ENCODE results near the gene NEK6. TPM values are rescaled to one million over a fixed set of nuclear protein-coding genes. Genes with fewer than 3 reads are reported as not detected.

NEK6 gene
- total RNA-seq, 2 experiments from 2014 or later, result 5.6 to 16.4 TPM

GRCh38 chr9:124209279-124209678 lies 48.5 kb upstream of the NEK6 start:
- BruUV-seq (replicated peaks), result no TSS peak
- Histone ChIP-seq H3K4me3 (ENCODE audit: low read depth, low read length, poor library complexity, severe bottlenecking) (no peak overlapping the region), H3K36me3 (ENCODE audit: insufficient read depth, low read length) (no peaks in the 10 kb centered on the region), H2AFZ (ENCODE audit: low read length) (no peak overlapping the region), H3K9me2 (ENCODE audit: insufficient read depth, low read length) (no peaks in the 10 kb centered on the region), H3K9me3 (ENCODE audit: low read length) (no peaks in the 10 kb centered on the region), H4K20me1 (ENCODE audit: insufficient read depth, low read length) (no peaks in the 10 kb centered on the region), H3K27ac (ENCODE audit: low read depth, low read length, poor library complexity, severe bottlenecking) (no peak overlapping the region), H3K4me1 (ENCODE audit: insufficient read depth, low read length, poor library complexity, severe bottlenecking) (peaks cover 77% of the 10 kb centered on the region), H3K79me2 (ENCODE audit: insufficient read depth, low read depth, low read length) (no peaks in the 10 kb centered on the region), H3K4me2 (ENCODE audit: low read length) (no peak overlapping the region)
- intact Hi-C loops (cut with micrococcal nuclease; ENCODE audit: unreplicated experiment), result no loop called here
- DNase-seq (ENCODE audit: low spot score), result no peak
- TF ChIP-seq, protein P1, sequence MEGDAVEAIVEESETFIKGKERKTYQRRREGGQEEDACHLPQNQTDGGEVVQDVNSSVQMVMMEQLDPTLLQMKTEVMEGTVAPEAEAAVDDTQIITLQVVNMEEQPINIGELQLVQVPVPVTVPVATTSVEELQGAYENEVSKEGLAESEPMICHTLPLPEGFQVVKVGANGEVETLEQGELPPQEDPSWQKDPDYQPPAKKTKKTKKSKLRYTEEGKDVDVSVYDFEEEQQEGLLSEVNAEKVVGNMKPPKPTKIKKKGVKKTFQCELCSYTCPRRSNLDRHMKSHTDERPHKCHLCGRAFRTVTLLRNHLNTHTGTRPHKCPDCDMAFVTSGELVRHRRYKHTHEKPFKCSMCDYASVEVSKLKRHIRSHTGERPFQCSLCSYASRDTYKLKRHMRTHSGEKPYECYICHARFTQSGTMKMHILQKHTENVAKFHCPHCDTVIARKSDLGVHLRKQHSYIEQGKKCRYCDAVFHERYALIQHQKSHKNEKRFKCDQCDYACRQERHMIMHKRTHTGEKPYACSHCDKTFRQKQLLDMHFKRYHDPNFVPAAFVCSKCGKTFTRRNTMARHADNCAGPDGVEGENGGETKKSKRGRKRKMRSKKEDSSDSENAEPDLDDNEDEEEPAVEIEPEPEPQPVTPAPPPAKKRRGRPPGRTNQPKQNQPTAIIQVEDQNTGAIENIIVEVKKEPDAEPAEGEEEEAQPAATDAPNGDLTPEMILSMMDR (conservative IDR thresholded peaks at IDR 0.05; ENCODE audit: low read length), result no peak
- TF ChIP-seq EZH2phosphoT487 (IDR thresholded peaks at IDR 0.05; ENCODE audit: borderline replicate concordance, low read depth, low read length), result no peak
- POLR2A ChIA-PET, result no interaction called here
- CTCF ChIA-PET (ENCODE audit: unreplicated experiment), result no interaction called here

DNA sequence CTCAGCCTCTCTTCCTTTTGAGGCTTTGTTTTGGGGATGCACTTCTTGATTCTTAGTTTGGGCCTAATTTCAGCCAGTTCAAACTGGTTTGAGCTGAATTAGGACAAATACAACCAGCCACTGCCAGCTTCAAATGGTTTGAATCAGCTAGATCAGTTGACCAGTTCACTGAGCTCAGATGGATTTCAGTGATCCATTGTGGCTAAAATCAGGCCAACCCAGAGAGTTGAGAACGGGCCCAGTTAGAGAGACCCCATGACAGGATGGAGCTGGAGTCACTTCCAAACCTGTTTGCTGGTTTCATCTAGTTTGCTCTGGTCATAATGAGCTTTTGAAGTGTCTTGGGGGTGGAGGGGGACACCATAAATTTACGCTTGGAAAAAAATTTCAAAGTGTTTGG lies 48.0 kb upstream of the NEK6 start:
- Histone ChIP-seq H2AFZ (ENCODE audit: low read length) (no peak overlapping the region), H3K79me2 (ENCODE audit: insufficient read depth, low read depth, low read length) (no peaks in the 10 kb centered on the region), H3K9me2 (ENCODE audit: insufficient read depth, low read length) (no peaks in the 10 kb centered on the region), H4K20me1 (ENCODE audit: insufficient read depth, low read length) (no peaks in the 10 kb centered on the region), H3K4me2 (ENCODE audit: low read length) (no peak overlapping the region), H3K4me1 (ENCODE audit: insufficient read depth, low read length, poor library complexity, severe bottlenecking) (peaks cover 77% of the 10 kb centered on the region), H3K9me3 (ENCODE audit: low read length) (no peaks in the 10 kb centered on the region), H3K36me3 (ENCODE audit: insufficient read depth, low read length) (no peaks in the 10 kb centered on the region), H3K27ac (ENCODE audit: low read depth, low read length, poor library complexity, severe bottlenecking) (no peak overlapping the region), H3K4me3 (ENCODE audit: low read depth, low read length, poor library complexity, severe bottlenecking) (no peak overlapping the region)
- CTCF ChIA-PET (ENCODE audit: unreplicated experiment), result no interaction called here
- no peak for DNase-seq (ENCODE audit: low spot score)
- TF ChIP-seq, protein P1 (conservative IDR thresholded peaks at IDR 0.05; ENCODE audit: low read length), result no peak
- TF ChIP-seq EZH2phosphoT487 (IDR thresholded peaks at IDR 0.05; ENCODE audit: borderline replicate concordance, low read depth, low read length), result no peak
- intact Hi-C loops (cut with micrococcal nuclease; ENCODE audit: unreplicated experiment), result no loop called here
- POLR2A ChIA-PET, result interaction anchor here (0.5 to 1.0 kb wide), 2 partner anchors 8 to 60 kb away, joined by 3 to 4 read pairs; no protein-coding TSS in a partner anchor
- BruUV-seq (replicated peaks), result no TSS peak

DNA sequence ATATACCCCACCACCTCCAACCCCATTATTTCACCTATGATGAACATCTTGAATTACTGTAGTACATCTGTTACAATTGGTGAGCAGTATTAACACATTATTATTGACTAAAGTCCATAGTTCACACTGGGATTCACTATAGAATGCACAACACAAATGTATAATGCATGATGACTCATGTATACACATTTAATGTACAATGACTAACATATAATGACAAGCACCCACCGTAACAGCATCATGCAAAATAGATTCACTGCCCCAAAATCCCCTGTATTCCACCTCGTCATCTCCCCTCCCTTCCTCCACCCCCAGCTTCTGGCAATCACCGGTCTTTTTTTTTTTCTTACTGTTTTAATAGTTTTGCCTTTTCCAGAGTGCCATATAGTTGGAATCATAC lies 47.1 kb upstream of the NEK6 start:
- Histone ChIP-seq H4K20me1 (ENCODE audit: insufficient read depth, low read length) (no peaks in the 10 kb centered on the region), H3K27ac (ENCODE audit: low read depth, low read length, poor library complexity, severe bottlenecking) (no peak overlapping the region), H3K36me3 (ENCODE audit: insufficient read depth, low read length) (no peaks in the 10 kb centered on the region), H3K4me2 (ENCODE audit: low read length) (peak overlapping the region; percentile 4; the same call in 1 of the 2 replicates), H3K9me2 (ENCODE audit: insufficient read depth, low read length) (no peaks in the 10 kb centered on the region), H3K4me3 (ENCODE audit: low read depth, low read length, poor library complexity, severe bottlenecking) (no peak overlapping the region), H3K9me3 (ENCODE audit: low read length) (no peaks in the 10 kb centered on the region), H3K79me2 (ENCODE audit: insufficient read depth, low read depth, low read length) (no peaks in the 10 kb centered on the region), H2AFZ (ENCODE audit: low read length) (no peak overlapping the region), H3K4me1 (ENCODE audit: insufficient read depth, low read length, poor library complexity, severe bottlenecking) (peaks cover 77% of the 10 kb centered on the region)
- ChIA-PET CTCF (ENCODE audit: unreplicated experiment) (no interaction called here), POLR2A (interaction anchor here (1.0 kb wide), 1 partner anchor 9 kb away, joined by 3 read pairs; no protein-coding TSS in a partner anchor)
- intact Hi-C loops (cut with micrococcal nuclease; ENCODE audit: unreplicated experiment), result no loop called here
- no peak for DNase-seq (ENCODE audit: low spot score)
- no peak for TF ChIP-seq EZH2phosphoT487 (IDR thresholded peaks at IDR 0.05; ENCODE audit: borderline replicate concordance, low read depth, low read length)
- TF ChIP-seq, protein P1 (conservative IDR thresholded peaks at IDR 0.05; ENCODE audit: low read length), result no peak
- BruUV-seq (replicated peaks), result no TSS peak
